Islet precursor cell (in vitro differentiated cells): ENCODE results near the gene CLCF1.
"Not testable (repeated sequence)": the region's sequence is repeated elsewhere in the genome, so short reads cannot be mapped to it uniquely, and the experiment has no call there.

Source experiments
- DNase-seq: peaks from one replicate; pipeline ENCODE4 v3.0.0-alpha.2; 2018

Gene CLCF1

DNA sequence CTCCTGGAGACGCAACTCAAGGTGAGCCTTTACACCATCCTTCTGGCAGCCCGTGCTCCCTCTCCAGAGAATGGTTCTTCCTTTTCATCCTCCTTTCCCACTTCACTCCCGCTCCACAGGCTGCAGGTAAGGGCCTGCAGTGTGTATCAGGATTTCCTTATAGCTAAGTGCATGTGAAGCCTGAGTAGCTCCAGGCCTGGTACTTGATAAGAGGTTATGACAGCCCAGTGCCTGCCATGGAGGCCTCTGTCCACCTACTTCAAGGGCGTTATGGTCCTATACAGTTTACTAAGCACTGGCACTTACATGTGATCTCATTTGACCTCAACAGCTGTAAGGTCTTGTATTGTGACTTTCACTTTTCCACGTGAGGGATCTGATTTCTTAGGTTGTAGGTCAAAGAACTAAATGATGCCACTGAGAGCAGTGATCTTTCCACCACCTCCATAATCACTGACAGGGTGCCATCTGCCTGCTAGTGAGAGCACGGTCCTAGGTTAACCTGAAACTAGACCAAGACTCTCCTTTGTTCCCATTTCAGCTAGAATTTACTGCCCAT lies 52.0 kb downstream of the CLCF1 start:
- DNase-seq = no peak

DNA sequence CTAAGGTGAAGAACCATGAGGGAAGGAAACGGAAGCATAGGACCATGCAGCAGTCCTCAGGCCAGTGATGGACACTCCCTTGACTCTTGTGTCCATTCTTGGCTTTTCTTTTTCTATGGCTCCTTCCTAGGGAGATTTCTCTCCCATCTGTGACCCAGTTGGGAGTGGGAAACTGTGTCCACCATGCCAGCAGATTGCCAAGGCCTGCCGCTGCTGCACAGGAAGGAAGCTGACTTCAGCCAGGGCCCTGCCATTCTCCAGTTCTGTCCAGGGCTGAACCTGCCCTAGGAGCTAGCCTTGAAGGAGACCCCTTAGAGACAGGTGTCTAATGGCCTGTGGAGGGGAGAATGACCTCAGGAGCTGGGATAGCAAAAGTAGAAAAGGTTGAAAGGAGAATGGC lies 52.7 kb downstream of the CLCF1 start:
- no peak for DNase-seq

DNA sequence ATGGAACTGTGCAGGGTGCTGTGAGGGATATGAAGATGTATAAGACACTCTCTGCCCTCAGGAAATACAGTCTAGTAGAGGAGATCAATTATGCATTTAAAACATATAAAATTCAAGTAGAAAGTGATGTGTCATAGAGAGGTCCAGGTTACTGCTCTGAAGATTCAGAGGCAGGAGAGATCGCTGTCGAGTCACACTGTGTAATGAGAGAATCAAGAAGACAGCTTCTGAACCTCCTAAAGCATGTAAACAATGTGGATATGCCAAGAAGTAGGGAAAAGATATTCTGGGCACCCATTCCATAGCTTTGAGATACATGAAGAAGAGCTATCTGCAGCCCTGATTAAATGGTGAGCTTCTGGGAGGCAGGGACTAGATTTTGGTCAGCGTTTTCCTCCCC lies 53.4 kb downstream of the CLCF1 start:
- DNase-seq = no peak

DNA sequence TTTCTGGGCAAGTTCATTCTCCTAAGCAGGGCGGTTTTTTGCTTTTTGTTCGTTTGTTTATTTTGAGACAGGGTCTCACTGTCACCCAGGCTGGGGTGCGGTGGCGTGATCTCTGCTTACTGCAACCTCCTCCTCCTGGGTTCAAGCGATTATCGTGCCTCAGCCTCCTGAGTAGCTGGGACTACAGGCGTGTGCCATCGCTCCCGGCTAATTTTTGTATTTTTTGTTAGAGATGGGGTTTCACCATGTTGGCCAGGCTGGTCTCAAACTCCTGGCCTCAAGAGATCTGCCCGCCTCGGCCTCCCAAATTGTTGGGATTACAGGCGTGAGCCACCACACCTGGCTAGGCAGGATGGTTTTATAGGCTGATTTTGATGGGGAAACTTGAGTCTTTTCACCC lies 54.5 kb downstream of the CLCF1 start:
- not testable (repeated sequence) for DNase-seq

DNA sequence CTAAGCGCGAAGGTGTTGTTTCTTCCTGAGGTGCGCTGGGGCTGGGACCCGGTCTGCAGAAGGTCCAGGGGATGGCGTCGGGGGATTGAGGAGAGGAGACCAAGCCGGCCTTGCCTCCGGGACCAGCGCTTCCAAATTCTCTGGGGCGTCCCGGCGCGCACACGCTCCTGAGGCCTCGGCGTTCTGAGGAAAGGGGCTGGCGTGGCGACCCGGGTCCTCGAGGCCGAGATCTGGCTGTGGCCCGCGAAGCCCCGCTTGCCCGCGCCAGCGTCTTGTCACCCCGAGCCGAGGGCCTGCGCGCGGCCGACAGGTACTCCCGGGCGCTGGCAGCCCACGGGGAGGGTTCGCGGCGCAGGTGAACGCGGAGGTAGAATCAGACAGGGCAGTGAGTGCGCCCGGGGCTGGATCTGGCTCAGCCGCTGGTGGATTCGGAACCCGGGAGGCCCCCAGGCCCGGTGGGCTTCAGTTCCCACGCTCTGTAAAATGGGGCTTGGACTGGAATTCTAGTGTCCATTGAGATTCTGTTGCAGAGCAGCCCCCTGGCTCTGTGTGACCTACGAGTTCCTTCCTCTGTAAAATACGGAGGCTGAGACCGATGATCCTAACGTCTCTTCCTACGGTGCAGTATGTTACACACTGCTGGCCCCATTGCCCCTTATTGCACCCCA lies 55.4 kb downstream of the CLCF1 start:
- DNase-seq = no peak

DNA sequence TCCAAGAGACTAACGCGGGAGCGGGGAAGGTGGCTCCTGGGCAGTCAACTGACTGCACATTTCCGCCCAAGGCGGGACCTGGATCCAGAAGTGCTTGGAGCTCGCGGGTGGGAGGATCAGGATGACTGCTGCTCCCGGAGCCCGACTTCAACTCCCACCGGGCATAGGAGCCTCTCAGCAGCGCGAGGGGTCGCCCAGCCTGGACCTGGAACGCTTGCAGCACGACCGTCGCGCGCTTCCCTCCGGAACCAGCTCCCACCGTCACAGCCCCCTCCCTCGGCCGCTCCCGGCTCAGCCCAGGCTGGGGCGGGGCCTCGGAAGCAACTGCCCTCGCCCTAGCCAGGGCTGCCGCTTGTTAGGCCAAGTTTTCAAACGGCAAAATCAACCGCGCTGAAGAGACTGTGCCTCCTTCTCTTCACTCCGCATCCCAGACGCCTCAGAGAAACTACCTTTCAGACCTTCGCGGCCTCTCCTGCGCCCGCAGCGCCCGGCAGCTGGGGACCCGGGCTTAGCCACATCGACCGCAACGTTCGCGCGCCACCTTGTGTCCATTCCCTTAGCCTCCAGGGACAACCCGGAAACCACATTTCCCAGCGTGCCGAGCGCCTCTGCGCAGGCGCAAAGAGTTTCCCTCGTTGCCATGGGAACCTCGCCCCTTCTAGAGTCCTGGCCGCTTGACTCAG lies 56.1 kb downstream of the CLCF1 start:
- peak; percentile 98 for DNase-seq

DNA sequence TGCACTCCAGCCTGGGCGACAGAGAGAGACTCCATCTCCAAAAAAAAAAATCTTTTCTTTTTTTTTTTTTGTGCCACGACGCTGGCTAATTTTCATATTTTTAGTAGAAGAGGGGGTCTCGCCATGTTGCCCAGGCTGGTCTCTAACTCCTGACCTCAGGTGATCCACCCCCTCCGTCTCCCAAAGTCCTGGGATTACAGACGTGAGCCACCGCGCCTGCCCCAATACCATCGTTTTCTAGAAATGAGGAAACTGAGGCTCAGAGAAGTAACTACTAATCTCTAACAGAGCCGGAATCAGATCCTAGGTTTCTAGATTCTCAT lies 56.6 kb downstream of the CLCF1 start:
- no peak for DNase-seq

DNA sequence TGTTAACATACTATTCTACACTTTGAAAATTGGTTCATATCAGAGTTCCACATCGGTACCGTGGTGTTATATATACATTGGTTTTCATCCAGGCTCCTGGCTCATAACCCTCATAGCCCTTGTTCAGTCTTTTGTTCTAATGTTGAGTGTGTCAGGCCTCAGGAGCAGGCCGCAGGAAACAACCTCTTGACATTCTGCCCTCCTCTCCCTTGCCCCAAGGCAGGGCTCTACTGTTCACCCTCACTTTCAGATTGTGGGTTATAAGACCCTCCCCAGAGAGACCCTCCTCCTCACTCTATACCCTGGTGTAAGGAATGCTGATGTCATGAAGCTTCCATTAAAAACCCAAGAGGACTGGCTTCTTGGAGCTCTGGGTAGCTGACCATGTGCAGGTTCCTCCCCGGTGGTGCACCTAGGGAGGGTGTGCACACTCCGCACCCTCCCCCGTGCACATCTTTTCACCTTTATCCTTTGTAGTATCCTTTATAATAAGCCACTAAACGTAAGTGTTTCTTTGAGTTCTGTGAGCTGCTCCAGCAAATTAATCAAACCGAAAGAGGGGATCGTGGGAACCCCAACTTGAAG lies 58.0 kb downstream of the CLCF1 start:
- DNase-seq = no peak

DNA sequence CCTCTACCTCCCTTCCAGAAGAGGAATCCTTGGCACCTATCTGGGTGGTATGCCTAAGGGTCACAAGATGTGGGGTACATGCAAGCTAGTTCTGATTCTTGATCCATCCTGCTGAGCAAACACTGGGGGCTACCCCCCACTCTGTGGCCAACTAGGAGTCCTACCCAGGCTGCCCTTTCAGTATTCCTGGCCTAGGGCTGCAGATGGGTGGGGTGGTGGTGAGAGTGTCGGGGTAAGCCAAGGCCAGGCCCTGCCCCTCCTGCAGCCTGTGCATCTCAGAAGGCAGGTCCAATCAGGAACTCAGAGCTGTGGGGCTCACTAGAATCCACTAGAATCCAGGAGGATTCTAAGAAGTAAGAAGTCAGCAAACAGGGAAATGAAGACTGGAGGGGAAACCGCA lies 59.2 kb downstream of the CLCF1 start:
- DNase-seq = no peak
